Ureter (tissue), 1 donor: Measurements from ENCODE around the gene OXSR1. TPM values are rescaled to one million over a fixed set of nuclear protein-coding genes. Genes with fewer than 3 reads are reported as not detected.
A peak's percentile ranks its signal among the peaks of the same experiment; 100 is the strongest.
"Not testable (repeated sequence)": the region's sequence is repeated elsewhere in the genome, so short reads cannot be mapped to it uniquely, and the experiment has no call there.

Experiments
- DNase-seq: peaks from one replicate; pipeline ENCODE4 v3.0.0-alpha.2; 2020; ENCODE audit warnings: low spot score
- total RNA-seq: library from RNA; stranded (reverse); gene quantifications from one replicate; pipeline ENCODE4 v1.2.4, GENCODE V29; 2023
- donor health status: DM: yes; HTN: yes; CAD: no.

The OXSR1 gene
- total RNA-seq, 1 donor from 2014 or later: 51.3 TPM

DNA sequence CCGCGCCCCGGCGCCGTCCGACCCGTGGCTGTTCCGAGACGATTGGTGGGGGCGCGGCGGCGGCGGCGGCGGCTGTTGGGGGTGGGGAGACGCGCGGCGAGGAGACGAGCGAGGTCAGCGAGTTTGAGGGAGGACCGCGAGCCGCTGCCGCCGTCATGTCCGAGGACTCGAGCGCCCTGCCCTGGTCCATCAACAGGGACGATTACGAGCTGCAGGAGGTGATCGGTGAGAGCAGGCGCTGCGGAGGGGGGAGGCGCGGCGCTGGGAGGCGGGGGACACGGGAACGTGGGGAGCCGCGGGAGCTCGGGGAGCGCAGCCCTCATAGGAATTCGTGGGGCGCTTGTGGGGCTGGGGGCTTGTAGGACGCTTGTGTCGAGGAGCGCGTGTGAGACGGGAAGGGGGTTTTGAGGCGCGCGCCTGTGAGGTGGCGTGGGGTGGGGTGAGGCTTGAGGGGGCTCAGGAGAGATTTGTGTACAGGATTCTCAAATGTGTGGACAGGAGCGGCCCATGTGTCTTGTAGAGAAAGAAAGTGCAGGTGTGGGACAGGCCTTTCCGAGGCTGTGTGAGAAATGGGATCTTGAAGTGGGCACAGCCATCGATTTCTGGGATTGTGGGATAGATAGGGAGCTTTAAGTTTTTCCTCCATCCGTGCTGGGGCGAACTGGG is 518 bp downstream of the OXSR1 start:
- DNase-seq: peak; percentile 71

DNA sequence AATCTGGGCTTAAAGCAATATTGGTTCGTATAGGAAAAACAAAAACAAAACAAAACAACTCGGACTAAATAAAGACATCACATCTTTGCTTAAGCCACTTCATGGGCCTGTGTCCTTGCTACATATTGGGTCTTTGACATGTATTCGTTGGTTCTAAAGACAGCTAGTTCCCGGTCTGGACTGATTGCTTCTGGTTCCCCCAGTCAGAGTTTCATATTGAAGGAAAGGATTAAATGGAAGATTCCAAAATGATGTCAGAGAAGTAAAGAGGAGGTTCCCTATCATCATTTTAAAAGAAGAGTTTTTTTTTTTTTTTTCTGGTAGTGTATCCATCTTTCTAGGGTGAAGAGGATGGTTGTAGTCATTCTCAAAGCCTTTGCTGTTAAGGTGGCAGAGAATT is 2.3 kb downstream of the OXSR1 start:
- DNase-seq: no peak

DNA sequence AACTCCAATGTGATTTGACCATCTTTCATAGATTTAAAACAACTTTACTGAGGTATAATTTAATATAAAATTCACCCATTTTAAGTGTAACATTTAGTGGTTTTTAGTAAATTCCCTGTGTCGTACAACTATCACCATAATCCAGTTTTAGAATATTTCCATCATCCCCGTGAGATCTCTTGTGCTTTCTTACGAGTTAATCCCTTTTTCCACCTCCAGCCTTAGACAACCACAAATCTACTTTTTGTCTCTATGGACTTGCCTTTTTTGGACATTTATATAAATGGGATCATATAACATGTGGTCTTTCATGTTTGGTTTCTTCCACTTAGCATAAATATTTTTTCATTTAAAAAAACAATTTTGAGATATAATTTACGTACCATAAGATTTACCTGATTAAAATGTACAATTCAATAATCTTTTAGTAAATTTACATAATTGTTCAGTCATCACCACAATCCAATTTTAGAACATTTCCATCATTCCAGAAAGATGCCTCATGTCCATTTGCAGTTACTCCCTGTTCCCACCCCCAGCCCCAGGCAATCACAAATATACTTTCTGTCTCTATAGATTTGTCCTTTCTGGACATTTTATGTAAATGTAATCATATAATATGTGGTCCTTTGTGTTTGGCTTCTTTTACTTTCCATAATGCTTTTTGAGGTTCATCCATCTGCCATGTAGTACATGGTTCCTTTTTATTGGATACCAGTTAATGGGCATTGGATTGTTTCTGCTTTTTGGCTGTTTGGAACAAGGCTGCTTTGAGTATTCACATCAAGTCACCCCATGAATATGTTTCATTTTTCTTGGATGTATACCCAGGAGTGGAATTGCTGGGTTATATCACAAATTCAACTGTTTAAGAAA is 3.1 kb downstream of the OXSR1 start:
- DNase-seq: no peak

DNA sequence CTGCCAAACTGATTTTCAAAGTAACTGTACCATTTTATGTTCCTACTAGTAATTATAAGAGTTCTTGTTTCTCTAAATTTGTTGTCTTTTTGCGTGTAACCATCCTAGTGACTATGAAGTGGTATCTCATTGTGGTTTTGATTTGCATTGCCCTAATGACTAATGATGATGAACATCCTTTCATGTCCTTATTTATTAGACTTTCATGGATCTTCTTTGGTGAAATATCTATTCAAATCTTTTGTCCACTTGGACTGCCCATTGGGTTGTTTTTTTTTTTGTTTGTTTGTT is 3.6 kb downstream of the OXSR1 start:
- DNase-seq: no peak

DNA sequence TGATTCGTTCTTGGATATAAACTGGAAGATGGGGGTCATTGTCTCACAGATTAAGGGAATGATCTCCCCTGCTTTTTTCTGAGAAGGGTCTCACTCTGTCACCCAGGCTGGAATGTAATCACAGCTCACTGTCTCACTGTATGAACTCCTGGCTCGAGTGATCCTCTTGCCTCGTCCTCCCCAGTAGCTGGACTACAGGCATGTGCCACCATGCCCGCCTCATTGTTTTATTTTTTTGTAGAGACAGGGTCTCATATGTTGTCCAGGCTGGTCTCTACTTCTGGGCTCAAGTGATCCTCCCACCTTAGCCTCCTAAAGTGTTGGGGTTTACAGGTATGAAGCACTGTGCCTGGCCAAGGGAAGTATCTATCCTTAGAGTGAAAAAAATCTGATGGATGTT is 5.4 kb downstream of the OXSR1 start:
- no peak for DNase-seq

DNA sequence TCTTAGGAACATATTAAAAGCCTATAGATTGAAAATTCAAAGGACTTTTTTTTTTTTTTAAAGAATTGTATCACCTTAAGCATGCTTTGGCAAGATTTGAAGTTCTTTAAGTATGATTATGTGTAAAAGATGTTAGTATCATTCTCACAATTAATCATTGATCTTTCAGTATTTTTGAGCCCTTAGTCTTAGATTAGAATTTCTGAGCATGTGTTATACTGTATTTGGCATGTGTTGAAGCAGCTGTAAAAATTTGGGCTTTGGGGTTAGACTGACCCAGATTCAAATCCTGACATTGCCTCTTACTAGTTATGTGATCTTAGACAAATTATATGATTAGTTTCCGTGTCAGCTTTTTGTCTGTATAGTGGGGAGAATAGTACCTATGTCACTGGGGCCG is 6.3 kb downstream of the OXSR1 start:
- DNase-seq: no peak

DNA sequence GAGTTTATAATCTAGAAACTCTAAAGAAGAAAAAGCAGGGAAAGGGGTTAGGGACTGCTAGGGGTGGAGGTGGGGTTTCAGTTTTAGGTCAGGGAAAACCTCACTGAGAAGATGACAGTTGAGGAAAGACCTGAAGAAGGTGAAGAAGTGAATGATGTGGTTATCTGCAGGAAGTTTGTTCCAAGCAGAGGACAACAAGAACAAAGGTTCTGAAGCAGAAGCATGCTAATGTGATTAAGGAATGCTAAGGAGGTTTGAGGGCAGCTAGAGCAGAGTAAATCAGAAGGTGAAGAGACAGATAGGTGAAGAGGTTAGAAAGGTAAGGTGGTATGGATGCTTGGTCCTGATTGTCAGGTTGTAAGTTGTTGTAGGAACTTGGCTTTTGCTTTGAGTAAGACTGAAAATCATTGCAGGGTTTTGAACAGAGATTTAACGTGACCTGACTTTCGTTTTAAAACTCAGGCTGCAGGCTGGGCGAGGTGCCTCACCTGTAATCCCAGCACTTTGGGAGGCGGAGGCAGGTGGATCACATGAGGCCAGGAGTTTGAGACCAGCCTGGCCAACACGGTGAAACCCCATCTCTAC is 8.6 kb downstream of the OXSR1 start:
- no peak for DNase-seq

DNA sequence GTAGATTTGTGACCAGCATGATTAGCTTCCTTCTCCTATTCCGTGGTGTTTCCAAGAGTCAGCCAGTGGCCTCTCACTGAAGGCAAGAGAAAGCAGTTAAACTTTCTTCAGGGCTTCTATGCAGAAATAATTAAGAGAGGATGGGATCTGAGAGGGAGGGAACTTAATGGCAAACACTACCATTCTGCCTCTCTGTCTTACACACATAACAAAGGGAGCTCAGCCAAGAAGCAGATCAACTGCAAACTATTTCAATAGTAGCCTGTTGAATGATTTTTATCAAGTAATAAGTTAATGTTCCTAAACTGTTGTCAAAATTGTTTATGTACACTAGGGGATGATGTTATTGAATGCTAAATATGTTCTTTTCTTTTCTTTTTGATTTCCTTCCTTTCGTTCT is 11.8 kb downstream of the OXSR1 start:
- no peak for DNase-seq

DNA sequence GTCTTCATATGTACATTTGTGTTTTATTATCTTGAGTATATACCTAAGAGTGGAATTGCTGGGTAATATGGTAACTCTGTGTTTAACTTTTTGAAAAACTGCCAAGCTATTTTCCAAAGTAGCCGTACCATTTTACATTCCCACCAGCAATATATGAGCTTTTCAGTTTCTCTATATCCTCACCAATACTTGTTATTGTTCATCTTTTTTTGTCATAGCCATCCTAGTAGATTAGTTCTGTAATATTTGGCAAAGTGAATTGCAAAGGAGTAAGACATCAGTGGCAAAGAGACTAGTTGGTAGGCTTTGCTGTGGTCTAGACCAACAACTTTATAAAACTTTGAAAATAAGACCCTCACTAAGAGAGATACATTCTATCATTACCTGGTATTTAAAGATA is 21.4 kb downstream of the OXSR1 start:
- DNase-seq: no peak

DNA sequence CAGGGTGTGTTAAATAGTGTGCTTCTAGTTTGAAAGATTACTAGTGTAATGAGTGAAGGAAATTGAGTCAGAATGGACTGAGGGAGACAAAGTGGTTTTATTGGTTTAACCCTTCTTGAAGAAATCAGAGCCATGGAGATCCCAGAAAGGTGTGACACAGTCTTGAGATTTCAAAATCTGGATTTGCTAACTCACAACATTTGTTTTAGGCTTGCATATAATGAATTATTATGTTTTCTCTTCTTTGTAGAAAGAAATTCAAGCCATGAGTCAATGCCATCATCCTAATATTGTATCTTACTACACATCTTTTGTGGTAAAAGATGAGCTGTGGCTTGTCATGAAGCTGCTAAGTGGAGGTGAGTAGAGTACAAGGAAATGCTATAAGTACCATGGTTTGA is 25.1 kb downstream of the OXSR1 start:
- no peak for DNase-seq

DNA sequence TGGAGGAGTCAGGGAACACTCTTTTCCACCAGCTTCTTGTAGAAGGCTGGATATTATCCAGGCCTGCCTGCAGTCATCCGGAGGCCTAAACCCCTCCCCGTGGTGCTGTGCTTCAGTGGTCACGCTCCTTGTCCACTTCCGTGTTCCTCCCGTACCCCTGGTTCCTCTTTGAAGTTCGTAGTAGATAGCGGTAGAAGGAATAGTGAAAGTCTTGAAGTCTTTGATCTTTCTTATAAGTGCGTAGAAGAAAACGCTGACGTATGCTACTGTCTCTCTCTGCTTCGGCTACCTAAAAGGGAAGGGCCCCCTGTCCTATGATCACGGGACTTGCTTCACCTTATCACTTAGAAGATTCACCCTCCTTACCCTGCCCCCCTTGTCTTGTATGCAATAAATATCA is 37.6 kb downstream of the OXSR1 start:
- DNase-seq: not testable (repeated sequence)

DNA sequence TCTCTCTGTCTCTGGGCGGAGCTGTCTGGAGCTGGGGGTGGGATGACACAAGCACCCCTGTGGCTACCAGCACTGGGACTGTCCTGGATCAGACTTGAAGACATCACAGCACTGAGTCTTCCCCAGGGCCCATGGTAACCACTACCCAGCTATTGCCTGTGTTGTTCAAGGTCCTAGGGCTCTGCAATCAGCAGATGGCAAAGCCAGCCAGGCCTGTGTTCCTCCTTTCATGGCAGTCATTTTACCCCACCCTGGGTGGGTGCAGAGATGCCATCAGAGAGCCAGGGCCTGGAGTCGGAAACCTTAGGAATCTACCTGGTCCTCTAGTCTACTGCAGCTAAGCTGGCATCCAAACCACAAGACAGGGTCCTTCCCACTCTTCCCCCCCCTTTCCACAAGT is 38.4 kb downstream of the OXSR1 start:
- DNase-seq: no peak

DNA sequence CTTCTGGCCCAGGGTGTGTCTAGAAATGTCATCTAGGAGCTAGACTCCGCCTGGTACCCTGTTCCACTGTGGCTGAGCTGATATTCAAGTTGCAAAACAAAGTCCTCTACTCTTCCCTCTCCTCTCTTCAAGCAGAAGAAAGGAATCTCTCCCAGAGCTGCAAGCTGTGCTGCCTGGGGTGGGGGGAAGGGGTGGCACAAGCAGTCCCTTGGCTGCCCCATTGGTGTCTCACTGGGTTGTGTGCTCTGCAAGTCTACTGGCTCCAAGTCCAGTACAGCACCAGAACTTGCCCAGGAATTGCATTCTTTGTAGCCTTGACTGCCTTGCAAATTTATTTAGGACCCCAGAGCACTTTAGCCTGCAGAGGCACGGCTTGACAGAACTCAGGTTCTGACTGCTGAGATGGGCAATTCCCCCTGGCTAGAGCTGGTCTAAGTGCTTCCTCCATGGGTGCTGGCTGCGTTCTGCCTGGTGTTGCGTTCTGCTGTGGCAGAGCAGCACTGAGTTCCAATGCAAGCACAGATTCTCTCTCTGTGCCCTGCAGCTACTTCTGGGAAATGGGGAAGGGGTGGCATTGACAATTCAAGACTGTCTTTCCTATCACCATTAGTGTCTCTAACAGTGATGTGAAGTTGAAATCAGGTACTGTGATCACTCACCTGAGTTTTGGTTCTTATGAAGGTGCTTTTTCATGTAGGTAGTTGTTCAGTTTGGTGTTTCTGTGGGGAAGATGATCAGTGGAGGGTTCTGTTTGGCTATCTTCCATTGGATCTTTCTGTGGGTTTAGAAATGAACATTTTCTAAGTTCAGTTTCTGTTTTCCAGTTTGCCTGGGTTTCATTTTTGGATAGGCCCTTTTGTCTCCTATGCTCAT is 39.5 kb downstream of the OXSR1 start:
- DNase-seq: no peak

DNA sequence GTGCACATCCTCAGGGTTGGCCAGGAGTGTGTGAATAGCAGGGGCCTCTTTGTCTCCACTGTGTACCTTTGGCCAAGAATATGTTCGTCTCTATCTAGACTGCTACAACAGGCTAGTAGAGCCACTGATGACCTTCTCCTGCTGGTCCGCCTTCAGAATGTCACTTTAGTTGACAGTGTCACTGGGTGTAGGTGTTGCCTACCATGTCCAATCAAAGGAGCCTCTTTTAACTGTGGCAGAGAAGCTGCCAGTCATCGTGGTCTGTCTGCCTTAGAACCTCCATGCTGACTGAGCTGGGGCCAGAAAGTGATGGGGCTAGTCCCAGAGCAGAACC is 40.1 kb downstream of the OXSR1 start:
- no peak for DNase-seq

DNA sequence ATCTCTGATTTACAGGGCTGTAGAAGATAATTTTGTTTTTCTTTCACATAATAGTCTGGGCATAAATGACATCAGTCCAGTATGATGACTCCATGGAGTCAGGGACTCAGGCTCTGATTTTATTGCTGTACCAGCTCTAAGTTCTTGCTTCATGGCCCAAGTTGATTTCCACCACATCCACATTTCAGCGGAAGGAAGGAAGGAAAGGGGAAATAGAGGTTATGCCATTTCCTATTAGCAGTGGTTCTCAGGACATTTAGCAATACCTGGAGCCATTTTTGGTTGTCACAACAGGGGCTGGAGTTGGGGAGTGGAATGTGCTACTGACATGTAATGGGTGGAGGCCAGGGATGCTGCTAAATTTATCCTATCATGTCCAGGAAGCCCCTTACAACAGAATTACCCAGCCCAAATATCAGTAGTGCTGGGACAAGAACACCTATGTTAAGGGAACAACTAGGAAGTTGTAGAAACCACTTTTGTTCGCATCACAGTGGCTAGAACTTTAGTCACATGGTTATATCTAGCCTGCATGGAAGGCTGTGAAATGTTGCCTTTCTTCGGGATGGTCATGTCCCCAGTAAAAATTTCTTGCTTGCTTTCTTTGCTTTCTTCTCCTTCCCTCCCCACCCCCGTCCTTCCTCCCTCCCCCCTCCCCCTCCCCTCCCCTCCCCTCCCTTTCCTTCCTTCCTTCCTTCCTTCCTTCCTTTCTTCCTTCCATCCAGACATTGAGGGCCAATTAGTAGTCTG is 42.1 kb downstream of the OXSR1 start:
- DNase-seq: no peak

DNA sequence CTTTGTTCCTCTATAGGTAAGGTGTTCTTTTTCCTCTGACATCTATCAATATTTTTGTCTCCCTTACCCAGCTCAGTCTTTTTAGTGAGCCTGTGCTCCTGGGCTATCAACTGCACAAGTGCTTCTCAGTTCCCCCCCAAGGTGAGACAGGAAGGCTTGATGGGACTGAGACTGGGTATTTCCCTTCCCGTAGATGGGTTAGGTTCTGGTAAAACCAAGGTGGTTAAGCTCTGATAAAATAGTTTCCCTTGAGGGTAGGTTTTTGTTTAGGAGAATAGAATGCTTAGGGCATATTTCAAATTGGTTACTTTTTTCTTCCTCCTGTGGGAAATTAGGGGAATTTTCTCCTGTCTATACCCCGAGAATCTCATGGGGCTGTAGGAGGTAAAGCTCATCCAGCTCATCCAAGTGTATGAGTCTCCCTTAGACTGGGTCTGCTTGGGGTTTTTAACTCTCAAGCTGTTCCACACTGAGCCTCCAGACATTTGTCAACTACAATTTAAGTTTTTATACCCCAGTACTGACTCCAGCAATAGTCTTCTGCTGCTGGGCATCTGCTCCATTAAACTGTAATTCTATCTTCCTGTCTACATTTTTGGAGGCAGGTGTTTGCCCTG is 44.9 kb downstream of the OXSR1 start:
- no peak for DNase-seq

DNA sequence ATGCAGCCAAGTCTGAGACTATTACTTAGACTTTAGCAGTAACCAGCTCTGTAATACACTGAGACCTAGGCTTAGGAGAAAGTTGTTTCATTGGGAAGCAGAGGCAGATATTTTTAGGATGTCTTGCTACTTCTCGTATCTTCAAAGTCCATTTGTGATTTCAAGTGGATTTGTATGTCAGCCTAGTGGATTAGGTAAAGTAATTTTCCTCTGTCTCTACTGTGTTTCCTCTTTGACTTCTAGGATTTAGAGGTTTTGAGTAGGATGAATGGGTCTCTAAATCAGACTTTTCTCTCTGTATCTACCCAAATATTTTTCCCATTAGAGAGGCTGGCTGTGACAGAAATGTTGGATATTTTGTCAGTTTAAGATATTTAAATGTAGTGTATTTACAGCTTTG is 46.8 kb downstream of the OXSR1 start:
- DNase-seq: no peak

DNA sequence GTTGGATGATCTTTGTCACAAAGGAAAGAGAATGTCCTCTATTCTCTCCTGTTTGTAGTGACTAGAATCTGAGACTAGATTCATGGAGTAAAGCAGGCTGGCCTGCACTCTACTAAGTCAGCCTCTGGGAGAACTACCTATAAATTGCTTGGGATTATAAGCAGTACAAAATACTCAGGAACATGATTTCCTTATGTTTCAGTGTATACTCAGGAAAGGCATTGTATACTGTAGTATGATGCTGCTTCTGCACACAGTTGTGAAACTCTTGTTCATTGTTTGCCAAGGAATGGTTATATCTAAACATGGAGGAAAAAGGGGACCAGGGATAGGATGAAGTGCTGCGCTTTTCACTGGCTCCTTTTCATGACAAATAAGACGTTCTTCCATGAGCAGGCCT is 49.2 kb downstream of the OXSR1 start:
- no peak for DNase-seq

DNA sequence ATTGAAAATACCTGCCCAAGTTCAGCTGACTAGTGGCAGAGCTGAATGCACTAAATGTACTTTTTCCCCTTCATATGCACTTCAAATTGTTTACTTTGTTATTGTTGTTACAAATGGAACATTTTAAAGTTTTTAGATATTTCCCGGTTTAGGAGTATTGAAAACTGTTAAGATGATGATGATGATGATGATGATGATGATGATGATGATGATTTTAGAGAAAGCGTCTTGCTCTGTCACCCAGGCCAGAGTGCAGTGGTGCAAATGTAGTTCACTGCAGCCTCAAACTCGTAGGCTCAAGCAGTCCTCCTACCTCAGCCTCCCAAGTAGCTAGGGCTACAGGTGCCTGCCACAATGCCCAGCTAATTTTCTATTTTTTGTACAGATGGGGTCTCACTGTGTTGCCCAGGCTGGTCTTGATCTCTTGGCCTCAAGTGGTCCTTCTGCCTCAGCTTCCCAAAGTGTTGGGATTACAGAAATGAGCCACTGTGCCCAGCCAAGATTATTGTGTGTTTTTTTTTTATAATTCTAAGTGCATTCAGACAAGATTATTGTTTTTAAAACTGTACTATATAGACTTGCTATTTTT is 54.4 kb downstream of the OXSR1 start:
- DNase-seq: no peak

DNA sequence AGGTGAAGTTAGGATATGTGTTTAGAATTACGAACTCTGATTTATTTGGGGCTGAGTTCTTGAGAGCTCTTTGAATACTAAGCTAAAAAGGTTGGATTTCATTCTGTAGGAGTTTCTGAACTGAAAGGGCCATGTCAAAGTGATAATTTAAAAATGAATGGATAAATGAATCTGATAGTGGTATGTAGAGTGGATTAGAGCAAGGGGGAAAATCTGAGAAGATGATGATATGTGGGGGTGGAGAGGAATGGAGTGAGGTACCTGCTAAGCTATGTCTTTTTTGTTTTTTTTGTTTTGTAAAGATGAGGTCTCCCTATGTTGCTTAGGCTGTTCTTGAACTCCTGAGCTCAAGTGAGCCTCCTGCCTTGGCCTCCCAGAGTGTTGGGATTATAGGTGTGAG is 55.7 kb downstream of the OXSR1 start:
- no peak for DNase-seq
